NCI-H2196 (cell line): ENCODE results near the gene MUC5B.
"Not testable (repeated sequence)": the region's sequence is repeated elsewhere in the genome, so short reads cannot be mapped to it uniquely, and the experiment has no call there.

Experiments
- DNase-seq: peaks from one replicate; lab custom pipeline; 2025; ENCODE audit not compliant: unreplicated experiment; lab: John Stamatoyannopoulos, UW

The MUC5B gene

DNA sequence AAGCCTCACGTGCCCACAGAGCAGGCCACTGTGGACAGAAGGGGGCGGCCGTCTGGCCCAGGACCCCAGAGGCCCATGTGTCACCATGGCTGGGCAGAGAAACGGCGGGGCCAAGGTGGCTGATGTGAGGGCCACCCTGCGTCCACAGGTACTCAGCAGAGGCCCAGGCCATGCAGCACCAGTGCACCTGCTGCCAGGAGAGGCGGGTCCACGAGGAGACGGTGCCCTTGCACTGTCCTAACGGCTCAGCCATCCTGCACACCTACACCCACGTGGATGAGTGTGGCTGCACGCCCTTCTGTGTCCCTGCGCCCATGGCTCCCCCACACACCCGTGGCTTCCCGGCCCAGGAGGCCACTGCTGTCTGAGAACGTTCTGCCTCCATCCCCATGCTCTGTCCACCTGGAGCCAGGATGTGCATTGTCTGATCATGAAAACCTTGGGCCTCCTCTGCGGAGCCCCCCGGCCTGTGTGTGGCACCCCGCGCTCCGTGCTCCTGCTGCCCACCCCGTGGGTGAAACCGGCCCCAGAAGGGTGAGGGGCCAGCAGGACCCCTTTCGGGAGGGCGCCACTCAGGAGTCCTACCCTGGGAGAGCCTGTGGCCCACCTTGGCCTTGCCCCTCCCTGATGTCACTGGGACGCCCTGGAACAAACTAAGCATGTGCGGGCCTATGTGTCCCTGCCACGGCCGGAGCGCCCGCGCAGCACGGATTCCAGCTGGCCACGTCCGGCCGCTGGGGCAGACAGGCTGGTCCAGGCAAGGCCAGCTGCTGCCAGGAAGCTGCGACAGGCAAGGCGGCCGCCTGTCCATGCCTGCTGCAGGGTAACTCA is 38.6 kb downstream of the MUC5B start:
- no peak for DNase-seq

- DNase-seq: peak; percentile 89
Observed at GRCh38 chr11:1262172-1263006, 39.5 kb downstream of the MUC5B start.

DNA sequence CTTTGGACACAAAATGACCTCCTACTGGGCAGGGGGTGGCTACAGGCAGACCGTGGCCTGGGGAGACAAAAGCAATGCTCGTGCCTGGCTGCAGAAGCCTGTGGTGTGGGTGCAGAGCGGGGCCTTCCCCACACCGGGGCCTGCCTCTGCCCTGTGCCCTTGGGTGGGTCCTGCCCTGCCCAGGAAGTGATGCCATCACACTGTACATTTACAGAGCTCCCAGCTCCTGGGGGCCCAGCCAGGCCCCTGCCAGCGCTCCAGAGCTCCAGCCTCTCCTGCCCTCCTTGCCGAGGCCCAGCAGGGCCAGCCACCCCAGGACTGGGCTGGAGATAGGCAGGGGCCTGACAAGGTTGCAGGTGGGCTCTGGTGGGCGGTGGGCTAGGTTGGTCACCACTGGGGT is 40.1 kb downstream of the MUC5B start:
- DNase-seq: no peak

DNA sequence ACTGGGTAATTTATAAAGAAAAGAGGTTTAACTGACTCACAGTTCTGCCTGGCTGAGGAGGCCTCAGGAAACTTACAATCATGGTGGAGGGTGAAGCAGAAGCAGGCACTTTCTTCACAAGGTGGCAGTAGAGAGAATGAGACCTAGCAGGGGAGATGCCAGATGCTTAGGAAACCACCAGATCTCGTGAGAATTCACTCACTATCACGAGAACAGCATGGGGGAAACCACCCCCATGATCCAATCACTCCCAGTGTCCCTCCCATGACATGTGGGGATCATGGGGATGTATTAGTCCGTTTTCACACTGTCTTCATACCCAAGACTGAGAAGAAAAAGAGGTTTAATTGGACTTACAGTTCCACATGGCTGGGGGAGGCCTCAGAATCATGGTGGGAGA is 41.6 kb downstream of the MUC5B start:
- DNase-seq: not testable (repeated sequence)

- not testable (repeated sequence) for DNase-seq
Observed at GRCh38 chr11:1265480-1265879, 42.6 kb downstream of the MUC5B start.

DNA sequence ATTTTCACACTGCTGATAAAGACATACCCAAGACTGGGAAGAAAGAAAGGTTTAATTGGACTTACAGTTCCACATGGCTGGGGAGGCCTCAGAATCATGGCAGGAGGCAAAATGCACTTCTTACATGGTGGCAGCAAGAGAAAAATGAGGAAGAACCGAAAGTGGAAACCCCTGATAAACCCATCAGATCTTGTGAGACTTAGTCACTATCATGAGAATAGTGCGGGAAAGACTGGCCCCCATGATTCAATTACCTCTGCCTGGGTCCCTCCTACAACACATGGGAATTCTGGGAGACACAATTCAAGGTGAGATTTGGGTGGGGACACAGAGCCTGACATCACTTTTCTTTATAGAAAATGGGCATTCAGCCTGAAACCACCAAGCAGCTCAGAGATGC is 44.1 kb downstream of the MUC5B start:
- not testable (repeated sequence) for DNase-seq

DNA sequence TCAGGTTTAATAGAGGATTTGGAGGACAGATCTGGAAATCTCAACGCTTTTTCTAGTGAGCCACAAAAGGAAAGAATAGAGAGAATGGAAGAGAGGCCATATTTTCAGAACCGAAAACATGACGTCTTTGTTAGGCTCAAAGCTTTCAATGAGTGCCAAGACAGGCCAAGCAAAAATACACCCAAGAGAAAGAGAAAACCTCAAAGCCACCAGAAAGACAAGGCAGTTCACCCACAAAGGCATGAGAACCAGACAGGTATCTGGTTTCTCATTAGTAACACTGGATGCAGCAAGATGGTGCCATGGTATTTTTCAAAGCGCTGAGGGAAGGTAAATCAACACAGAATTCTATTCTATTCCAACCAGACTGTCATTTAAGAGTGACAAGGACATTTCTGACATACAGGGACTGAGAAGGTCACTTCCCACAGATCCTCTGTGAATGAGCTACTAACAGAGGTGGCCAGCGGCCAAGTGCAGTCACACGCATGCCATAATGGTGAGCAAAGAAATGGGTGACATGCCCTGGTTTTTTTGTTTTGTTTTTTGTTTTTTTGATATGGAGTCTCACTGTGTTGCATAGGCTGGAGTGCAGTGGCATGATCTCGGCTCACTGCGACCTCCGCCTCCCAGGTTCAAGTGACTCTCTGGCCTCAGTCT is 44.7 kb downstream of the MUC5B start:
- no peak for DNase-seq

- no peak for DNase-seq
Observed at GRCh38 chr11:1269957-1270356, 47.1 kb downstream of the MUC5B start.

DNA sequence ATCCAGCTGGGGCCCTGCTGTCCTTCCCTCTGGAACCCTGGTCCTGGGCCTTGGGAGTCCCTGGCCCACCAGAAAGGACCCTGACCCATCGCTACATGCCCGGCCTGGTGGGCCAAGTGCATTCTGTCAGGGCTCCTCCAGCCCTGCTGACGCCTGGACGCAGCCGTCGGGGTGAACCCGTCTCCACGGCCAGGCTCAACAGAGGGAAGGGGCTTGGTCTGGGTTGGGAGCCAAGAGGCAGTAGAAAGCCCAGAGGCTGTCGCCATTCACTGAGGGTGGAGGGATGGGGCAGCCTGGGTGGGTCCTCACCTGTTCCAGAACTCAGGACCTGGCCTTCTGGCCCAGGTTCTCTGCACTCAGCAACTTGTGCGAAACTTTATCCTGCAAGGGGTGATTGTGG is 47.6 kb downstream of the MUC5B start:
- DNase-seq: no peak

DNA sequence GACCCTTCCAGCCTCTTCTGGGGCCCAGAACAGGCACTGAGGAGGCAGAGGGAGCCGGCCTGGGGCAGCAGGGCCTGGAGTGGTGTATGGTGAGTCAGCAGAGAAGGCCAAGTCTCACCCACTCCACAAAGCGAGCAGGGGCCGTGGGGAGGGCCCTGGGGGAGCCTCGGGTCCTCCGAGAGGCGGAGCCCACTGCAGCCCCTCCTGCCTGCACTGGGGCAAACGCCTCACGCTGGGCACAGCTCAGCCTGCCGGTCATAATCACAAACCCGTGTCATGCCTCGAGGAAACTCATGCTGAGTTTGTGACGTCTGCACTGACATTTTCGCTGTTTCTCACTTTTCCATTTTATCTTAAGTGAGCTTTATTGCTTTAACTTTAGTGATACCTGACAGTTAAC is 48.1 kb downstream of the MUC5B start:
- no peak for DNase-seq

DNA sequence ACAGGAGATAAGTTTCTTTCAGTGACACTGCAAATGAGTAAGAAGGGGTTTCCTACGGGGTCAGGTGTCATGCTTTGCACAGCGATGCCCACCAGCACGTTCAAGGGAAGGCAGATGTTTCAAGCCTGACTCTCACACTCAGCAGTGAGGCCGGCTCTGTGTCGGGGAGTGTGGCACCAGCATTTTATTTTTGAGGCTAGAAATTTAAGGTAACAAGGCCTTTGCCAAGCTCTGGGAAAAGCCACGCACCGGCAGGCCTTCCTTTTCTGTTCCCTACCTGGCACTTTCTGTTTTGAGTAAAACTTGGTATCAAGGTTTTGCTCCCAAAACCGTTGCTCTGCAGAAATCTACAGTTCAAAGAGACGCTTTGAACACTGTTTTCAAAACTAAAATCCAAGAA is 48.5 kb downstream of the MUC5B start:
- DNase-seq: no peak

- DNase-seq: no peak
Observed at GRCh38 chr11:1271927-1272326, 49.1 kb downstream of the MUC5B start.

- no peak for DNase-seq
Observed at GRCh38 chr11:1272531-1272930, 49.7 kb downstream of the MUC5B start.

- no peak for DNase-seq
Observed at GRCh38 chr11:1274501-1274900, 51.6 kb downstream of the MUC5B start.

DNA sequence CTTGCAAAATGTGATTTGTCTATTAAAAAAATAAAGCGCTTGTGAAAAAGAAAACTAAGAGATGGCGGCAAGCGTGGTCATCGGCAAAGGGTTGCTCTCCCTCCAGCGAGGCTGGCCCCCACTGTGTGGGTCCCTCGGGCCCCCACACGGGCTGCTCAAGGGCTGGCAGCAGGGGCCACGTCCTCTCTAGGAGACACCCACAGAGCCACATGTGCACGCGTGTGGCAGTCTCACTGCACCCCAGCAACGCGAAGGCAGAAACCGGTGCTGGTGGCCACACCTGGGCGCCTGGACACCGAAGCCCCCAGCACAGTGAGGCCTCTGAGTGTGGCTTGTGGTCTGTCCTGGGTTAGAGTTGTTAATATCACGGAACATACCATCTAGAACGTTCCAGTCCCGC is 52.2 kb downstream of the MUC5B start:
- DNase-seq: no peak

DNA sequence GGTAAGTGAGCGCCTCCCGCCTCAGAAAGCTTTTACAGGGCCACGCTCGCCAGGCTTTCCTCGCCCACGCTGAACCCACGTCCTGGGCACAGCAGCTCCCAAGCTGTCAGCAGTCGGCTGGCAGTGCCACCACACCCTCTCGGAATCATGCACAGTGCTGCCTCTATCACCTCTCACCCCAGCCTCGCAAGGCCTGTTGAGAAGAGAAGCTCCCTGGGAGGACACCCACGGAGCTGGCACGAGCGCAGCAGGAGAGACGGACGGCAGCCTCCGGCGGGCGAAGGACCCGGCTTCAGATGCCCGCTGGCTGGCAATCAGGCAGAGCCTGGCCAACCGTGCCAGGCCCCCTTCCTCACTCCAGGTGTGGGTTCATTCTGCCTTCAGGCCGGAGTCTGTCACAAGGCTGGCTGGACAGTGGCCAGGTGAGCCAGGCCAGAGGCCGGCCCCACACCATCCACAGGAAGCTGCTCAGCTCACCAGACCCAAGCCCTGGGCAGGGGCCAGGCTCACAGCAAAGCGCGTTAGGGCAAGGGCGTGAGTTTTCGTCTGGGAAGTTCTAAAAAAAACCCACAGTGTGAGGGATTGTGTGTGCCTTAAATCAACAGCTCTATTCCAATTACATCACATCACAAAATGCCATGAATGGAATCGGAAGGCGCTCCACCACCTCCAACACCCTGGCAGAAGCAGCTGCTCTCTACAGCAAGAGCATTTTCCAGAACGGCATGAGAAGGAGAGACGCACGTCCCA is 53.4 kb downstream of the MUC5B start:
- peak; percentile 49 for DNase-seq

DNA sequence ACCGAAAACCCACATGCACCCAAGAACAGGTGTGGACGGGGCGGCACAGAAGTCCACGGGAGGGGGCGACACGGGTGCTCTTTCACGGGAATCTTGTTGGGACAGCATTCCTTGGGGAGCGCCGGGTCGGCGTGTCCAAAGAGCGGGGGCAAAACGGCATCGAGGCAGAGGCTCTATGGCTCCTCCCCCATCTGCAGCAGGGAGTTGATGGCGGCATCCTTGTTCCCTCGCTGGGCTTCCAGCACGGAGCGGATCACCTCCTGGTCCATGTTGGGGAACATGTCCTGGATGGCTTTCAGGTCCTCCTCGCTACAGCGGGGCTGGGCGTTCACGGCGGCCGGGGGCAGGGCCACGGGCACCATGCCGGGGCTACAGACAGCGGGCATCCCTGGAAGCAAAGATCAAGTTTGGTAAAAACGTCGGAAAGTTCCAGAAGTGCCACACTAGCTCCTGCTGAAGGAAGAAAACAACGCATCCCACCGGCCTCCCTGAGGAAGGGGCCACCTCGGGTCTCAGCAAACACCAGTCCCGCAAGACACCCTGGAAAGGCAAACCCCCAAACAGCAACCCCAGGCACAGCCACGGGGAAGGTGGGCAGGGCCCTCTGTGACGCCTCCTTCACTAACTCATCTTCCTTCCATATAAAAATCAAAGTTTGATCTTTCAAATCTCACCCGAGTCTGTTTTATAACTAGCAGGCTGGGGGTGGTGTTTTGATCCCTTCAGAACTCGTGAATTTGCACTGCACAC is 54.2 kb downstream of the MUC5B start:
- DNase-seq: no peak

- no peak for DNase-seq
Observed at GRCh38 chr11:1277936-1278512, 55.2 kb downstream of the MUC5B start.

DNA sequence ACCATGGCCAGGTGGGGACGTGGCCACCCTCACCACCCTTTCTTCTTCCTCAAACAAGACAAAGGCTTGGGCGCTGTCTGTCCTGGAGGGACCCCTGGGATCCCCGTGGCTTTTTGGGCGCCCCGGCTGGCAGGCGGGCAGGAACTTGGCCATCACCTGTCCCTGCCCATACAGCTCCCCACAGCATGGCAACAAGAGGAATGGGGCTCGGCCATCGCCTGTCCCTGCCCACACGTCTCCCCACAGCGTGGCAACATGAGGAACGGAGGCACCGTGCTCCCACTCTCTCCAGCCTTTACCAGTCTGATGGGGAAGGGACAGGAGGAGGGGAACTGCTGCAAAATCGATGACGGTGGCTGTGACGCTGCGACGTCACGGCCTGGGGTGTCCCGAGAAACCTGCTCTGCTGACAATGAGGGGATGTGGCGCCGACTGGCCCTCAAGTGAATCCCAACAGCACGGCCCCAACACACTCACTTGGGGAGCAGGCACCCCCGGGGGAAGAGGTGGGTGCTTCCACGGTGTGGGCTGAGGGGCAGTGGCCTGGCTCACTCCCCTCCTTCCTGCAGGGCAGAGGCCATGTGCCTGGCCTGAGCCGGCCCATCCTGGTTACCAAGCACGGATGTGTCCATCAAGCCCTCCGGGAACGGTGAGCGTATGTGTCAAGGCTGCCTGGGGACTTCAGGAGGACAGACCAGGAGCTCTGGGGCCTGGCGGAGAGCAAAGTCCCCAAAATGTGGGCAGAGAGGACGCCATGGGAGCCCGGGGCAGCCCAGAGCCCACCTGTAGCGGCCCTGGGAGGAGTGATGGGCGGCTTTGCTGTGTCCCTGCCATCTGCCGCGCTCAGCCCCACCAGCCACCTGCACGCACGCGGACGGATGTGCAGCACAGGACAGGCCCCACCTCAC is 56.2 kb downstream of the MUC5B start:
- DNase-seq: no peak
